Esophagus muscularis mucosa (tissue), 4 donors: ENCODE results near the gene PARS2.

Source experiments
- EP300 ChIP-seq: sonication (generic); formaldehyde crosslinking; IDR thresholded peaks from one replicate; pipeline ENCODE4 v1.6.1; 2017; ENCODE audit warnings: antibody characterized with exemption
- POLR2A ChIP-seq: fragments of 450-650 bp; IDR thresholded peaks from one replicate; pipeline ENCODE4 v1.6.1; 2017; ENCODE audit warnings: antibody characterized with exemption, moderate library complexity, mild to moderate bottlenecking, low read depth
- POLR2AphosphoS5 ChIP-seq, 2 donors: sonication (generic); formaldehyde crosslinking; IDR thresholded peaks; one replicate each; pipeline ENCODE4 v1.6.1; 2017; ENCODE audit warnings: antibody characterized with exemption in 2 of 2
- TF ChIP-seq, protein P1 (sequence below), 3 experiments: fragments of 200-600 bp in 2 of 3; fragments of 450-650 bp in 1 of 3; sonication (generic) in 2 of 3; IDR thresholded peaks; one replicate each; pipeline ENCODE4 v1.5.1; 2017 to 2019; ENCODE audit warnings: antibody characterized with exemption in 3 of 3, mild to moderate bottlenecking in 2 of 3, moderate library complexity in 1 of 3

GRCh38 chr1:54745864-54746263 lies 18.5 kb downstream of the PARS2 start:
- TF ChIP-seq, protein P1, sequence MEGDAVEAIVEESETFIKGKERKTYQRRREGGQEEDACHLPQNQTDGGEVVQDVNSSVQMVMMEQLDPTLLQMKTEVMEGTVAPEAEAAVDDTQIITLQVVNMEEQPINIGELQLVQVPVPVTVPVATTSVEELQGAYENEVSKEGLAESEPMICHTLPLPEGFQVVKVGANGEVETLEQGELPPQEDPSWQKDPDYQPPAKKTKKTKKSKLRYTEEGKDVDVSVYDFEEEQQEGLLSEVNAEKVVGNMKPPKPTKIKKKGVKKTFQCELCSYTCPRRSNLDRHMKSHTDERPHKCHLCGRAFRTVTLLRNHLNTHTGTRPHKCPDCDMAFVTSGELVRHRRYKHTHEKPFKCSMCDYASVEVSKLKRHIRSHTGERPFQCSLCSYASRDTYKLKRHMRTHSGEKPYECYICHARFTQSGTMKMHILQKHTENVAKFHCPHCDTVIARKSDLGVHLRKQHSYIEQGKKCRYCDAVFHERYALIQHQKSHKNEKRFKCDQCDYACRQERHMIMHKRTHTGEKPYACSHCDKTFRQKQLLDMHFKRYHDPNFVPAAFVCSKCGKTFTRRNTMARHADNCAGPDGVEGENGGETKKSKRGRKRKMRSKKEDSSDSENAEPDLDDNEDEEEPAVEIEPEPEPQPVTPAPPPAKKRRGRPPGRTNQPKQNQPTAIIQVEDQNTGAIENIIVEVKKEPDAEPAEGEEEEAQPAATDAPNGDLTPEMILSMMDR (IDR thresholded peaks at IDR 0.05), result no peak
- TF ChIP-seq POLR2A (no peak), POLR2AphosphoS5 (IDR thresholded peaks at IDR 0.05) (no peak), EP300 (no peak)
